Measurements from ENCODE around the gene POLDIP2. TPM values are rescaled to one million over a fixed set of nuclear protein-coding genes. Genes with fewer than 3 reads are reported as not detected.

POLDIP2 gene
- total and polyA plus RNA-seq, 2 of the 13 experiments (the other 11 are each of a cell fraction or from before 2014, with no cell fraction given) = 85.9 to 114 TPM

DNA sequence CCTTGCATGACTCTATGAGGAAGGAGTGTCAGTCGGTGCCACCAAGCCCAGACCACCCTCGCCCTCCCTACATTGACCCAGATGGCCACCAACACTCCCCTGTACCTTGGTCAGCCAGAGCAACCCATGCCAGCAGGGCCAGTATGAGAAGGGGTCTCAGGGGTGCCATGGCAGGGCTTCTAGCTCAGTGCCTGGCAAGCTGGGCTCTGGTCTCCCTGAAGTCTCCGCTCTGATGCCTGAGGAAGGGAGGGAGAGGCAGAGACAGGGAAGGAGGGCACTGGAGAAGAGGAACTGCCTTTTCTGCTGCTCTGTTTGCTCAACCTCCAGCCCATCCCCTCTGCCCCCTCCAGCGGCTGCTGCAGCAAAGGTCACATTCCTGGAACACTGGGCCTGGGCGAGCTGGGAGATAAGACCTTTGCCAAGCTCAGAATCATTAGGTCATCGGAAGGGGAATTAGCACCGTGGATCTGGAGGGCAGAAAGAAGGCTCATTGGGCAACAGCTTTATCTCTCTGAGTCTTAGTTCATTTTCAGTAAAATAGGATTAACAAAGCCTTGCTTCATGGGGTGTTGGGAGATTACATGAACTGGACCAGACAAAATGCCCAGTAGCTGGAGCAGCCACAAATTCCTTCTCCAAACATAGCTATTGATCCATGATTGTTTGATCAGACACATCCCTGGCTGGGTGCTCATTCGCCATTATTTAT, 12.9 kb upstream of the POLDIP2 start, which contains the start of gene VTN (continued):
- TF ChIP-seq, protein P1, sequence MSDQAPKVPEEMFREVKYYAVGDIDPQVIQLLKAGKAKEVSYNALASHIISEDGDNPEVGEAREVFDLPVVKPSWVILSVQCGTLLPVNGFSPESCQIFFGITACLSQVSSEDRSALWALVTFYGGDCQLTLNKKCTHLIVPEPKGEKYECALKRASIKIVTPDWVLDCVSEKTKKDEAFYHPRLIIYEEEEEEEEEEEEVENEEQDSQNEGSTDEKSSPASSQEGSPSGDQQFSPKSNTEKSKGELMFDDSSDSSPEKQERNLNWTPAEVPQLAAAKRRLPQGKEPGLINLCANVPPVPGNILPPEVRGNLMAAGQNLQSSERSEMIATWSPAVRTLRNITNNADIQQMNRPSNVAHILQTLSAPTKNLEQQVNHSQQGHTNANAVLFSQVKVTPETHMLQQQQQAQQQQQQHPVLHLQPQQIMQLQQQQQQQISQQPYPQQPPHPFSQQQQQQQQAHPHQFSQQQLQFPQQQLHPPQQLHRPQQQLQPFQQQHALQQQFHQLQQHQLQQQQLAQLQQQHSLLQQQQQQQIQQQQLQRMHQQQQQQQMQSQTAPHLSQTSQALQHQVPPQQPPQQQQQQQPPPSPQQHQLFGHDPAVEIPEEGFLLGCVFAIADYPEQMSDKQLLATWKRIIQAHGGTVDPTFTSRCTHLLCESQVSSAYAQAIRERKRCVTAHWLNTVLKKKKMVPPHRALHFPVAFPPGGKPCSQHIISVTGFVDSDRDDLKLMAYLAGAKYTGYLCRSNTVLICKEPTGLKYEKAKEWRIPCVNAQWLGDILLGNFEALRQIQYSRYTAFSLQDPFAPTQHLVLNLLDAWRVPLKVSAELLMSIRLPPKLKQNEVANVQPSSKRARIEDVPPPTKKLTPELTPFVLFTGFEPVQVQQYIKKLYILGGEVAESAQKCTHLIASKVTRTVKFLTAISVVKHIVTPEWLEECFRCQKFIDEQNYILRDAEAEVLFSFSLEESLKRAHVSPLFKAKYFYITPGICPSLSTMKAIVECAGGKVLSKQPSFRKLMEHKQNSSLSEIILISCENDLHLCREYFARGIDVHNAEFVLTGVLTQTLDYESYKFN (CRISPR knock-in tag; conservative IDR thresholded peaks at IDR 0.05) = peak; percentile 99
- TF ChIP-seq ZNF142 (CRISPR knock-in tag; IDR thresholded peaks at IDR 0.05) (no peak), TAF15 (IDR thresholded peaks at IDR 0.05; ENCODE audit: low read depth, low read length, poor library complexity, severe bottlenecking) (no peak), MTF1 (CRISPR knock-in tag; IDR thresholded peaks at IDR 0.05) (no peak), NCOA1 (CRISPR knock-in tag; IDR thresholded peaks at IDR 0.05) (no peak; the same call in 1 of the 2 replicates), CENPT (CRISPR knock-in tag; IDR thresholded peaks at IDR 0.05; ENCODE audit: low read depth) (no peak), JUN (CRISPR knock-in tag; IDR thresholded peaks at IDR 0.05) (peak; percentile 87), ZNF766 (CRISPR knock-in tag; IDR thresholded peaks at IDR 0.05; ENCODE audit: borderline replicate concordance) (0 out of 2 replicates have a peak, but pooled peaks have one; percentile 45), REL (CRISPR knock-in tag; conservative IDR thresholded peaks at IDR 0.05) (no peak), NR2C2 (CRISPR knock-in tag; IDR thresholded peaks at IDR 0.05; ENCODE audit: borderline replicate concordance) (peak; percentile 89), ZNF75D (CRISPR knock-in tag; IDR thresholded peaks at IDR 0.05; ENCODE audit: borderline replicate concordance) (no peak), ZNF530 (CRISPR knock-in tag; IDR thresholded peaks at IDR 0.05; ENCODE audit: low read depth) (no peak), DNMT3B (CRISPR knock-in tag; conservative IDR thresholded peaks at IDR 0.05) (0 out of 2 replicates have a peak, but pooled peaks have one; percentile 34), ZNF672 (CRISPR knock-in tag; IDR thresholded peaks at IDR 0.05) (no peak), MAFK (conservative IDR thresholded peaks at IDR 0.05 in 1 of 2, IDR thresholded peaks at IDR 0.05 in 1 of 2; ENCODE audit: low read length in 2 of 2) (no peak), FOXO1 (CRISPR knock-in tag; IDR thresholded peaks at IDR 0.05) (peak; percentile 75), HINFP (CRISPR knock-in tag; IDR thresholded peaks at IDR 0.05; ENCODE audit: low read depth) (peak; percentile 58; the same call in 1 of the 2 replicates)
- TF ChIP-seq, protein P2, sequence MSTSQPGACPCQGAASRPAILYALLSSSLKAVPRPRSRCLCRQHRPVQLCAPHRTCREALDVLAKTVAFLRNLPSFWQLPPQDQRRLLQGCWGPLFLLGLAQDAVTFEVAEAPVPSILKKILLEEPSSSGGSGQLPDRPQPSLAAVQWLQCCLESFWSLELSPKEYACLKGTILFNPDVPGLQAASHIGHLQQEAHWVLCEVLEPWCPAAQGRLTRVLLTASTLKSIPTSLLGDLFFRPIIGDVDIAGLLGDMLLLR (CRISPR knock-in tag; IDR thresholded peaks at IDR 0.05) = peak; percentile 44; the same call in 1 of the 2 replicates
